ENCODE data around the gene PAXIP1. TPM values are rescaled to one million over a fixed set of nuclear protein-coding genes. Genes with fewer than 3 reads are reported as not detected.

PAXIP1 gene
- total and polyA plus RNA-seq, 2 experiments from 2014 or later = 12.5 to 36.9 TPM

- TF ChIP-seq ZNF462 (CRISPR knock-in tag; IDR thresholded peaks at IDR 0.05) (no peak), JUNB (IDR thresholded peaks at IDR 0.05; ENCODE audit: unreplicated experiment) (no peak), CREB1 (CRISPR knock-in tag; IDR thresholded peaks at IDR 0.05; ENCODE audit: low read depth) (no peak)
- TF ChIP-seq, protein P1, sequence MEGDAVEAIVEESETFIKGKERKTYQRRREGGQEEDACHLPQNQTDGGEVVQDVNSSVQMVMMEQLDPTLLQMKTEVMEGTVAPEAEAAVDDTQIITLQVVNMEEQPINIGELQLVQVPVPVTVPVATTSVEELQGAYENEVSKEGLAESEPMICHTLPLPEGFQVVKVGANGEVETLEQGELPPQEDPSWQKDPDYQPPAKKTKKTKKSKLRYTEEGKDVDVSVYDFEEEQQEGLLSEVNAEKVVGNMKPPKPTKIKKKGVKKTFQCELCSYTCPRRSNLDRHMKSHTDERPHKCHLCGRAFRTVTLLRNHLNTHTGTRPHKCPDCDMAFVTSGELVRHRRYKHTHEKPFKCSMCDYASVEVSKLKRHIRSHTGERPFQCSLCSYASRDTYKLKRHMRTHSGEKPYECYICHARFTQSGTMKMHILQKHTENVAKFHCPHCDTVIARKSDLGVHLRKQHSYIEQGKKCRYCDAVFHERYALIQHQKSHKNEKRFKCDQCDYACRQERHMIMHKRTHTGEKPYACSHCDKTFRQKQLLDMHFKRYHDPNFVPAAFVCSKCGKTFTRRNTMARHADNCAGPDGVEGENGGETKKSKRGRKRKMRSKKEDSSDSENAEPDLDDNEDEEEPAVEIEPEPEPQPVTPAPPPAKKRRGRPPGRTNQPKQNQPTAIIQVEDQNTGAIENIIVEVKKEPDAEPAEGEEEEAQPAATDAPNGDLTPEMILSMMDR (conservative IDR thresholded peaks at IDR 0.05; ENCODE audit: low read depth in 2 of 2) = no peak
Observed at GRCh38 chr7:154915600-154915999, 87.3 kb downstream of the PAXIP1 start (continued).

DNA sequence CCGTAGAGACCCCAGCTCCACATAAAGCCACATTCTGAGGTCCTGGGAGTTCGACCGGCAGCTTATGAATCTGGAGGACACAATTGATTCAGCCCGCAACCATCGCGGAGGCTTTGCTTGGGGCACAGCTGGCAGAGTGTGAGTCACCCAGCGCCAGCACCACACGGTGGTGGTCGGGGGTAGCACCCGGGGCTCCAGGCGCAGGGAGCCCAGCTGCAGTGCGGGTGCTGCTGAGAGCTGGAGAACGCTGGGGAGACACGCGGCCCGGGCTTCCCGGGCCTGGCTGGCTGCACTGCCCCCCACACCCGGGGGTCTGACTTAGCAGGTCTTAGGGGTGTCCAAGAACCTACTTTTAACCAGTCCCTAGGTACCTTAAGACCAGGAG lies 87.9 kb downstream of the PAXIP1 start:
- Histone ChIP-seq H3K4me3 (no peak overlapping the region), H2AFZ (0 out of 2 replicates have a peak overlapping the region, but pooled peaks have one; percentile 93), H3K9me2 (ENCODE audit: insufficient read depth) (no peaks in the 10 kb centered on the region), H3K79me2 (replicated peaks; ENCODE audit: insufficient read depth) (no peaks in the 10 kb centered on the region), H3F3A (replicated peaks; ENCODE audit: low read depth) (no peaks in the 10 kb centered on the region), H3K36me3 (ENCODE audit: insufficient read depth) (no peaks in the 10 kb centered on the region), H4K20me1 (replicated peaks; ENCODE audit: insufficient read depth) (no peaks in the 10 kb centered on the region), H3K27me3 (ENCODE audit: insufficient read depth) (peaks cover 14% of the 10 kb centered on the region; the same call in 1 of the 2 replicates), H3K27ac (ENCODE audit: low read depth) (no peak overlapping the region), H3K4me2 (no peak overlapping the region), H3K4me1 (ENCODE audit: insufficient read depth) (peaks cover 2% of the 10 kb centered on the region; the same call in 1 of the 2 replicates)
- TF ChIP-seq POLR2AphosphoS5 (IDR thresholded peaks at IDR 0.05; ENCODE audit: low read depth) = no peak
- TF ChIP-seq, protein P1 (conservative IDR thresholded peaks at IDR 0.05; ENCODE audit: low read depth in 2 of 2) = peak in 1 of 2 experiments; percentile 18; a peak in 3 of 4 replicates
- no peak overlapping the region for H3K4me3 Mint-ChIP-seq
- no peak overlapping the region for H3K27ac Mint-ChIP-seq
- ATAC-seq (peak; percentile 52), DNase-seq (ENCODE audit: low spot score) (peak; percentile 56)
- H3K4me1 Mint-ChIP-seq = peaks cover 7% of the 10 kb centered on the region; the same call in 2 of the 3 replicates
- H3K27me3 Mint-ChIP-seq (ENCODE audit: insufficient read depth, low read depth, poor library complexity) = peaks cover 22% of the 10 kb centered on the region
- H3K36me3 Mint-ChIP-seq (ENCODE audit: low read depth) = 0 out of 3 replicates have a peak, but pooled peaks cover 7% of the 10 kb centered on the region
- peaks cover 13% of the 10 kb centered on the region for H3K9me3 Mint-ChIP-seq

Data from GM23338 (cell line).